H1 (cell line): ENCODE data around the gene NELL1. TPM values are rescaled to one million over a fixed set of nuclear protein-coding genes. Genes with fewer than 3 reads are reported as not detected.

Experiments used
- CTCF ChIA-PET: fragments of 300-600 bp; sonication (Branson Sonifier 250); formaldehyde crosslinking; loops from one replicate; lab custom pipeline; 2021; ENCODE audit not compliant: partially characterized antibody; lab: Charles Lee
- POLR2A ChIA-PET: fragments of 300-600 bp; sonication (Branson Sonifier 250); formaldehyde crosslinking; loops from one replicate; lab custom pipeline; 2021; ENCODE audit warnings: inconsistent platforms; ENCODE audit not compliant: partially characterized antibody; lab: Charles Lee
- DNase-seq, 2 experiments: peaks; one replicate each; pipeline versions ENCODE4 v3.0.0 to v3.0.0-alpha.2; 2010 to 2022; ENCODE audit warnings: low spot score in 2 of 2, low read depth in 1 of 2, mixed read lengths in 1 of 2
- FAIRE-seq: peaks from 2 replicates; lab custom pipeline; 2011; peaks lifted over from hg19 to GRCh38; lab: Jason Lieb, UNC
- H2AFZ ChIP-seq: 2 replicates; pipeline ENCODE4 v1.8.1; 2012; ENCODE audit warnings: low read length, inconsistent platforms
- H2AK5ac ChIP-seq: 2 replicates; pipeline ENCODE4 v1.6.1; 2013; ENCODE audit warnings: low read depth, low read length
- H2BK120ac ChIP-seq: replicated peaks from 2 replicates; pipeline ENCODE3; 2013; ENCODE audit warnings: low read depth, low read length, inconsistent platforms
- H2BK12ac ChIP-seq: 2 replicates; pipeline ENCODE4 v1.6.1; 2013; ENCODE audit warnings: low read depth, low read length
- H2BK15ac ChIP-seq: 2 replicates; pipeline ENCODE4 v1.6.1; 2013; ENCODE audit warnings: low read length
- H2BK20ac ChIP-seq: 2 replicates; pipeline ENCODE4 v1.6.1; 2013; ENCODE audit warnings: low read length
- H2BK5ac ChIP-seq: 2 replicates; pipeline ENCODE4 v1.6.1; 2013; ENCODE audit warnings: low read depth, low read length
- H3K14ac ChIP-seq: 2 replicates; pipeline ENCODE4 v1.6.1; 2013; ENCODE audit warnings: inconsistent platforms; ENCODE audit not compliant: insufficient read length
- H3K18ac ChIP-seq: 2 replicates; pipeline ENCODE4 v1.6.1; 2013; ENCODE audit warnings: low read length; ENCODE audit errors: extremely low read depth
- H3K23ac ChIP-seq: 2 replicates; pipeline ENCODE4 v1.6.1; 2013; ENCODE audit warnings: inconsistent platforms; ENCODE audit not compliant: insufficient read length
- H3K23me2 ChIP-seq: 2 replicates; pipeline ENCODE4 v1.6.1; 2013; ENCODE audit warnings: low read depth, low read length
- H3K27ac ChIP-seq: 2 replicates; pipeline ENCODE4 v1.6.1; 2011; ENCODE audit warnings: low read depth, low read length, inconsistent platforms
- H3K27me3 ChIP-seq, 4 experiments: replicated peaks in 1 of 4; 1 replicate in 1 of 4; 2 replicates in 3 of 4; pipeline versions ENCODE4 v1.6.1 to v1.8.1; 2011 to 2013; ENCODE audit warnings: low read length in 3 of 4, mild to moderate bottlenecking in 3 of 4, inconsistent platforms in 2 of 4, mixed read lengths in 2 of 4, moderate library complexity in 1 of 4; ENCODE audit not compliant: control insufficient read depth in 3 of 4, insufficient read depth in 3 of 4; ENCODE audit errors: extremely low read depth in 1 of 4
- H3K36me3 ChIP-seq, 4 experiments: 2 replicates each; pipeline versions ENCODE4 v1.6.1 to v1.8.1; 2011 to 2013; ENCODE audit warnings: mild to moderate bottlenecking in 4 of 4, low read length in 3 of 4, moderate library complexity in 2 of 4, control low read depth in 1 of 4, inconsistent platforms in 1 of 4; ENCODE audit not compliant: insufficient read depth in 4 of 4, control insufficient read depth in 2 of 4
- H3K4ac ChIP-seq: replicated peaks from 2 replicates; pipeline ENCODE3; 2013; ENCODE audit warnings: low read length, low read depth, mixed read lengths, inconsistent platforms; ENCODE audit not compliant: insufficient read length
- H3K4me1 ChIP-seq, 4 experiments: replicated peaks in 1 of 4; 1 replicate in 1 of 4; 2 replicates in 3 of 4; pipeline versions ENCODE4 v1.6.1 to v1.8.1; 2011 to 2013; ENCODE audit warnings: low read length in 3 of 4, inconsistent platforms in 2 of 4, mixed read lengths in 1 of 4; ENCODE audit not compliant: insufficient read depth in 4 of 4, control insufficient read depth in 3 of 4
- H3K4me2 ChIP-seq, 2 experiments: 2 replicates each; pipeline versions ENCODE4 v1.6.1 to v1.8.1; 2011 to 2013; ENCODE audit warnings: low read depth in 2 of 2, low read length in 2 of 2, control low read depth in 1 of 2, inconsistent platforms in 1 of 2, mild to moderate bottlenecking in 1 of 2; ENCODE audit not compliant: insufficient read depth in 1 of 2
- H3K4me3 ChIP-seq, 4 experiments: fragments of 200-600, 300-600 bp in 1 of 4; sonication (generic), shearing (Covaris generic), sonication (Bioruptor Twin) in 1 of 4; 2 replicates each; pipeline versions ENCODE4 v1.5.1 to v1.8.1; 2011 to 2016; ENCODE audit warnings: low read length in 4 of 4, low read depth in 3 of 4, control low read depth in 2 of 4, inconsistent platforms in 2 of 4, mild to moderate bottlenecking in 2 of 4, mixed read lengths in 1 of 4, moderate library complexity in 1 of 4; ENCODE audit not compliant: insufficient read depth in 2 of 4; ENCODE audit errors: extremely low read depth in 1 of 4
- H3K56ac ChIP-seq: replicated peaks from 2 replicates; pipeline ENCODE3; 2013; ENCODE audit warnings: low read depth, mild to moderate bottlenecking, mixed read lengths, low read length, inconsistent platforms; ENCODE audit not compliant: insufficient read length
- H3K79me1 ChIP-seq: 2 replicates; pipeline ENCODE4 v1.6.1; 2013; ENCODE audit warnings: low read depth, low read length, control low read depth
- H3K79me2 ChIP-seq, 2 experiments: 2 replicates each; pipeline versions ENCODE4 v1.6.1 to v1.8.1; 2012 to 2013; ENCODE audit warnings: low read length in 2 of 2, mild to moderate bottlenecking in 2 of 2, inconsistent platforms in 1 of 2; ENCODE audit not compliant: insufficient read depth in 2 of 2, control insufficient read depth in 1 of 2
- H3K9ac ChIP-seq, 4 experiments: replicated peaks in 1 of 4; 1 replicate in 1 of 4; 2 replicates in 3 of 4; pipeline versions ENCODE4 v1.6.1 to v1.8.1; 2011 to 2013; ENCODE audit warnings: low read depth in 3 of 4, low read length in 3 of 4, control low read depth in 2 of 4, mild to moderate bottlenecking in 2 of 4, moderate library complexity in 2 of 4, inconsistent platforms in 1 of 4; ENCODE audit errors: extremely low read depth in 1 of 4
- H3K9me3 ChIP-seq, 2 experiments: 2 replicates each; pipeline versions ENCODE4 v1.6.1 to v1.8.1; 2012 to 2013; ENCODE audit warnings: mild to moderate bottlenecking in 2 of 2, moderate library complexity in 2 of 2, control low read depth in 1 of 2, inconsistent platforms in 1 of 2, low read depth in 1 of 2, low read length in 1 of 2, mixed read lengths in 1 of 2; ENCODE audit not compliant: insufficient read depth in 2 of 2
- H4K20me1 ChIP-seq, 2 experiments: replicated peaks in 1 of 2; 2 replicates each; pipeline versions ENCODE3 to v1.8.1; 2011 to 2013; ENCODE audit warnings: inconsistent platforms in 2 of 2, low read length in 2 of 2, mild to moderate bottlenecking in 1 of 2; ENCODE audit not compliant: insufficient read depth in 2 of 2, control insufficient read depth in 1 of 2
- H4K5ac ChIP-seq: 2 replicates; pipeline ENCODE4 v1.6.1; 2013; ENCODE audit warnings: low read length, low read depth, mixed read lengths, inconsistent platforms; ENCODE audit not compliant: insufficient read length
- H4K8ac ChIP-seq: 2 replicates; pipeline ENCODE4 v1.8.0; 2013; ENCODE audit warnings: mild to moderate bottlenecking, moderate library complexity, low read length, inconsistent platforms; ENCODE audit not compliant: insufficient read depth; ENCODE audit errors: extremely low read depth
- H4K91ac ChIP-seq: replicated peaks from 2 replicates; pipeline ENCODE3; 2013; ENCODE audit warnings: low read length, mixed read lengths, inconsistent platforms; ENCODE audit not compliant: insufficient read length
- CHD2 ChIP-seq: IDR thresholded peaks from 2 replicates; pipeline ENCODE4 v1.6.1; 2012; ENCODE audit warnings: low read length, improper control_type of control experiment
- POLR2AphosphoS5 ChIP-seq: IDR thresholded peaks from 2 replicates; pipeline ENCODE4 v1.6.1; 2011; ENCODE audit warnings: low read depth, low read length
- RAD21 ChIP-seq, 2 experiments: IDR thresholded peaks in 1 of 2; conservative IDR thresholded peaks in 1 of 2; 2 replicates each; pipeline ENCODE4 v1.6.1; 2011; ENCODE audit warnings: low read depth in 2 of 2, low read length in 2 of 2, improper control_type of control experiment in 1 of 2, inconsistent platforms in 1 of 2, mild to moderate bottlenecking in 1 of 2, moderate library complexity in 1 of 2
- RXRA ChIP-seq: IDR thresholded peaks from 2 replicates; pipeline ENCODE4 v1.6.1; 2011; ENCODE audit warnings: low read depth, mild to moderate bottlenecking, low read length, moderate library complexity; ENCODE audit not compliant: insufficient read depth
- SIN3A ChIP-seq, 2 experiments: IDR thresholded peaks in 1 of 2; conservative IDR thresholded peaks in 1 of 2; 2 replicates each; pipeline ENCODE4 v1.6.1; 2011 to 2012; ENCODE audit warnings: low read length in 2 of 2, improper control_type of control experiment in 1 of 2, low read depth in 1 of 2, mild to moderate bottlenecking in 1 of 2
- SIRT6 ChIP-seq: IDR thresholded peaks from one replicate; pipeline ENCODE4 v1.7.1; 2012; ENCODE audit warnings: low read length, inconsistent platforms
- SP1 ChIP-seq: IDR thresholded peaks from 2 replicates; pipeline ENCODE4 v1.6.1; 2011; ENCODE audit warnings: low read depth, low read length
- WGBS, 2 experiments: shearing (Covaris generic) in 1 of 2; methylation state at CpG; one replicate each; pipeline versions ENCODE4 v1.1.6 to v1.1.7; 2013 to 2015; ENCODE audit warnings: low lambda C conversion rate in 2 of 2, mixed read lengths in 2 of 2, inconsistent platforms in 1 of 2, low coverage in 1 of 2, missing lambda C conversion rate in 1 of 2; ENCODE audit not compliant: insufficient replicate concordance in 2 of 2, insufficient coverage in 1 of 2, insufficient read length in 1 of 2; ENCODE audit errors: extremely low coverage in 1 of 2, missing lambda C conversion rate in 1 of 2; 5-methylcytosine and 5-hydroxymethylcytosine counted together
- polyA plus RNA-seq, 7 experiments: library from polyadenylated mRNA; depleted of rRNA in 3 of 7; stranded (reverse) in 5 of 7; unstranded in 2 of 7; fragments of >200 nt in 5 of 7; fragments of 200-250 nt in 2 of 7; gene quantifications; 1 replicate in 5 of 7; 2 replicates in 1 of 7; 4 replicates in 1 of 7; pipeline versions ENCODE4 v1.2.1 to v1.2.3, GENCODE V29; 2011 to 2013; ENCODE audit warnings: missing spikeins in 2 of 7, mixed read lengths in 2 of 7
- total RNA-seq: library from RNA; stranded (reverse); fragmentation: NEBNext Ultra II Directional; extraction: Animal tissue kit (Norgen Biotek cat#: 25700); gene quantifications from 2 replicates; pipeline ENCODE4 v1.2.1, GENCODE V29; 2021
- TF ChIP-seq, protein P1 (sequence below), 3 experiments: IDR thresholded peaks; 1 replicate in 2 of 3; 2 replicates in 1 of 3; pipeline versions ENCODE4 v1.5.1 to v1.6.1; 2011; ENCODE audit warnings: low read length in 3 of 3, mild to moderate bottlenecking in 3 of 3, inconsistent platforms in 2 of 3, low read depth in 1 of 3, moderate library complexity in 1 of 3; ENCODE audit not compliant: insufficient read depth in 1 of 3; ENCODE audit errors: control extremely low read depth in 1 of 3
- TF ChIP-seq, protein P2 (sequence below): IDR thresholded peaks from 2 replicates; pipeline ENCODE4 v1.6.1; 2011; ENCODE audit warnings: low read depth, mild to moderate bottlenecking, low read length; ENCODE audit not compliant: insufficient read depth
- TF ChIP-seq, protein P3 (sequence below): IDR thresholded peaks from 2 replicates; pipeline ENCODE4 v1.6.1; 2011; ENCODE audit warnings: low read length, improper control_type of control experiment

Gene NELL1
- total and polyA plus RNA-seq, 2 of the 8 experiments (the other 6 are each of a cell fraction or from before 2014, with no cell fraction given) = 0.21 TPM; not detected in 1

DNA sequence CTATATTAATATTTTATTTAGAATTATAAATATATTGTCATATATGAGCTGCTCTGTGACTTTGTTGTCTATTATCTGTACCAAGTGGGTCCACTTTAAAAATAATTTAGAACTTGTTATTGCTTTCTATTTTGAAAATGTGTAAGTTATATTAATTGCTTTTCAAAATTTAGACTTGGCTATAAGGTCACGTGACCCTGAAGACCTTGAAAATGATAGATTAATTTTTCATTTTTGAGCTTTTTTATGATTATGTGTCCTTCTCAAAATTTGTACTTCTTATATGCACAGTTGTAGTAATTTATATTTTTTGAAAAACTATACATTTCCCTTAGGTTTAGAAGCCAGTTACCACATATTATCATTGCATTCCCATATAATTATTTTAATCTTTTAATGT lies 826.5 kb downstream of the NELL1 start:
- FAIRE-seq (no peak), DNase-seq (no peak)
- TF ChIP-seq, protein P1, sequence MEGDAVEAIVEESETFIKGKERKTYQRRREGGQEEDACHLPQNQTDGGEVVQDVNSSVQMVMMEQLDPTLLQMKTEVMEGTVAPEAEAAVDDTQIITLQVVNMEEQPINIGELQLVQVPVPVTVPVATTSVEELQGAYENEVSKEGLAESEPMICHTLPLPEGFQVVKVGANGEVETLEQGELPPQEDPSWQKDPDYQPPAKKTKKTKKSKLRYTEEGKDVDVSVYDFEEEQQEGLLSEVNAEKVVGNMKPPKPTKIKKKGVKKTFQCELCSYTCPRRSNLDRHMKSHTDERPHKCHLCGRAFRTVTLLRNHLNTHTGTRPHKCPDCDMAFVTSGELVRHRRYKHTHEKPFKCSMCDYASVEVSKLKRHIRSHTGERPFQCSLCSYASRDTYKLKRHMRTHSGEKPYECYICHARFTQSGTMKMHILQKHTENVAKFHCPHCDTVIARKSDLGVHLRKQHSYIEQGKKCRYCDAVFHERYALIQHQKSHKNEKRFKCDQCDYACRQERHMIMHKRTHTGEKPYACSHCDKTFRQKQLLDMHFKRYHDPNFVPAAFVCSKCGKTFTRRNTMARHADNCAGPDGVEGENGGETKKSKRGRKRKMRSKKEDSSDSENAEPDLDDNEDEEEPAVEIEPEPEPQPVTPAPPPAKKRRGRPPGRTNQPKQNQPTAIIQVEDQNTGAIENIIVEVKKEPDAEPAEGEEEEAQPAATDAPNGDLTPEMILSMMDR (IDR thresholded peaks at IDR 0.05; ENCODE audit: control extremely low read depth in 1 of 3, insufficient read depth in 1 of 3, low read depth in 1 of 3, low read length in 3 of 3) = no peak
- TF ChIP-seq CHD2 (no peak), SIN3A (conservative IDR thresholded peaks at IDR 0.05 in 1 of 2, IDR thresholded peaks at IDR 0.05 in 1 of 2; ENCODE audit: low read depth in 1 of 2, low read length in 2 of 2) (no peak), POLR2AphosphoS5 (no peak), SP1 (no peak), RAD21 (IDR thresholded peaks at IDR 0.05 in 1 of 2, conservative IDR thresholded peaks at IDR 0.05 in 1 of 2; ENCODE audit: low read depth in 2 of 2, low read length in 2 of 2) (no peak), SIRT6 (no peak), RXRA (no peak)
- TF ChIP-seq, protein P2, sequence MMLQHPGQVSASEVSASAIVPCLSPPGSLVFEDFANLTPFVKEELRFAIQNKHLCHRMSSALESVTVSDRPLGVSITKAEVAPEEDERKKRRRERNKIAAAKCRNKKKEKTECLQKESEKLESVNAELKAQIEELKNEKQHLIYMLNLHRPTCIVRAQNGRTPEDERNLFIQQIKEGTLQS = no peak
- TF ChIP-seq, protein P3, sequence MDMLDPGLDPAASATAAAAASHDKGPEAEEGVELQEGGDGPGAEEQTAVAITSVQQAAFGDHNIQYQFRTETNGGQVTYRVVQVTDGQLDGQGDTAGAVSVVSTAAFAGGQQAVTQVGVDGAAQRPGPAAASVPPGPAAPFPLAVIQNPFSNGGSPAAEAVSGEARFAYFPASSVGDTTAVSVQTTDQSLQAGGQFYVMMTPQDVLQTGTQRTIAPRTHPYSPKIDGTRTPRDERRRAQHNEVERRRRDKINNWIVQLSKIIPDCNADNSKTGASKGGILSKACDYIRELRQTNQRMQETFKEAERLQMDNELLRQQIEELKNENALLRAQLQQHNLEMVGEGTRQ = no peak

More for the DNA sequence above, 826.5 kb downstream of the NELL1 start:
- Histone ChIP-seq H3K18ac (no peak overlapping the region), H3K79me2 (no peaks in the 10 kb centered on the region), H3K27me3 (no peaks in the 10 kb centered on the region), H3K79me1 (no peaks in the 10 kb centered on the region), H3K14ac (no peak overlapping the region), H3K56ac (no peak overlapping the region), H3K23ac (no peak overlapping the region), H3K9ac (no peak overlapping the region), H3K4ac (no peak overlapping the region), H3K23me2 (no peaks in the 10 kb centered on the region), H4K91ac (no peak overlapping the region), H3K27ac (no peak overlapping the region), H4K20me1 (no peaks in the 10 kb centered on the region), H3K4me1 (no peaks in the 10 kb centered on the region), H3K9me3 (no peaks in the 10 kb centered on the region), H3K4me3 (no peak overlapping the region), H2BK5ac (no peak overlapping the region), H2BK20ac (no peak overlapping the region), H3K36me3 (no peaks in the 10 kb centered on the region), H4K8ac (no peak overlapping the region), H2BK15ac (no peak overlapping the region), H4K5ac (no peak overlapping the region), H2AFZ (no peak overlapping the region), H2AK5ac (no peak overlapping the region), H3K4me2 (no peak overlapping the region), H2BK120ac (no peak overlapping the region), H2BK12ac (no peak overlapping the region)
- CTCF ChIA-PET = no interaction called here
- POLR2A ChIA-PET = no interaction called here
- 76% methylated on average over 1 of the region's 1 CpG; no CpG with 5 or more reads in 1 of the 2 experiments for WGBS, 2 experiments
